Gastroesophageal sphincter (tissue), 4 donors: ENCODE measurements around the gene ATP6V1G2. TPM values are rescaled to one million over a fixed set of nuclear protein-coding genes. Genes with fewer than 3 reads are reported as not detected.

ENCODE experiments used
- ATAC-seq: fragments of 150-250 bp; one replicate; pipeline ENCODE4 v1.9.1; 2016; ENCODE audit warnings: mild to moderate bottlenecking, moderate library complexity
- H3K27ac ChIP-seq, 4 donors: fragments of 200-600 bp; sonication (generic) in 3 of 4; 1 replicate in 3 of 4; 2 replicates in 1 of 4; pipeline ENCODE4 v1.5.1; 2016 to 2019
- H3K27me3 ChIP-seq: fragments of 200-600 bp; sonication (generic); one replicate; pipeline ENCODE4 v1.5.1; 2019
- H3K36me3 ChIP-seq, 2 donors: fragments of 200-600 bp; sonication (generic); one replicate each; pipeline ENCODE4 v1.5.1; 2019; ENCODE audit warnings: control low read depth in 1 of 2
- H3K4me1 ChIP-seq, 3 donors: fragments of 200-600 bp; sonication (generic); 1 replicate in 2 of 3; 2 replicates in 1 of 3; pipeline ENCODE4 v1.5.1; 2016 to 2019; ENCODE audit warnings: control low read depth in 2 of 3
- H3K4me3 ChIP-seq, 2 donors: fragments of 200-600 bp; sonication (generic); one replicate each; pipeline ENCODE4 v1.5.1; 2019; ENCODE audit warnings: mild to moderate bottlenecking in 1 of 2, moderate library complexity in 1 of 2
- H3K9me3 ChIP-seq, 3 donors: fragments of 200-600 bp; sonication (generic); one replicate each; pipeline ENCODE4 v1.5.1; 2017 to 2019; ENCODE audit warnings: control low read depth in 2 of 3
- EP300 ChIP-seq: sonication (generic); formaldehyde crosslinking; IDR thresholded peaks from one replicate; pipeline ENCODE4 v1.6.1; 2017; ENCODE audit warnings: antibody characterized with exemption, mild to moderate bottlenecking
- POLR2A ChIP-seq, 2 donors: fragments of 450-650 bp; IDR thresholded peaks; one replicate each; pipeline ENCODE4 v1.6.1; 2017; ENCODE audit warnings: antibody characterized with exemption in 2 of 2, mild to moderate bottlenecking in 2 of 2, moderate library complexity in 1 of 2
- POLR2AphosphoS5 ChIP-seq: sonication (generic); formaldehyde crosslinking; IDR thresholded peaks from one replicate; pipeline ENCODE4 v1.6.1; 2017; ENCODE audit warnings: antibody characterized with exemption
- WGBS, 2 donors: methylation state at CpG; one replicate each; pipeline ENCODE4 v1.1.5; 2018; ENCODE audit warnings: low coverage in 1 of 2; 5-methylcytosine and 5-hydroxymethylcytosine counted together
- total RNA-seq, 4 donors: library from RNA; depleted of rRNA; stranded (reverse); fragments of >200 nt; gene quantifications; one replicate each; pipeline ENCODE4 v1.1.0, GENCODE V29; 2016
- TF ChIP-seq, protein P1 (sequence below), 4 experiments: fragments of 200-600 bp in 2 of 4; fragments of 450-650 bp in 2 of 4; sonication (generic) in 1 of 4; IDR thresholded peaks; one replicate each; pipeline ENCODE4 v1.5.1; 2017 to 2019; ENCODE audit warnings: antibody characterized with exemption in 4 of 4, mild to moderate bottlenecking in 2 of 4, moderate library complexity in 2 of 4

The ATP6V1G2 gene
- total RNA-seq, 4 donors from 2014 or later, result 1.3 to 5.7 (median 2.9) TPM

GRCh38 chr6:31528307-31528777 is 18.1 kb downstream of the ATP6V1G2 start:
- no peaks in the 10 kb centered on the region for H3K9me3 ChIP-seq
- no peak overlapping the region for H3K4me3 ChIP-seq
- no peak for TF ChIP-seq EP300
- TF ChIP-seq, protein P1, sequence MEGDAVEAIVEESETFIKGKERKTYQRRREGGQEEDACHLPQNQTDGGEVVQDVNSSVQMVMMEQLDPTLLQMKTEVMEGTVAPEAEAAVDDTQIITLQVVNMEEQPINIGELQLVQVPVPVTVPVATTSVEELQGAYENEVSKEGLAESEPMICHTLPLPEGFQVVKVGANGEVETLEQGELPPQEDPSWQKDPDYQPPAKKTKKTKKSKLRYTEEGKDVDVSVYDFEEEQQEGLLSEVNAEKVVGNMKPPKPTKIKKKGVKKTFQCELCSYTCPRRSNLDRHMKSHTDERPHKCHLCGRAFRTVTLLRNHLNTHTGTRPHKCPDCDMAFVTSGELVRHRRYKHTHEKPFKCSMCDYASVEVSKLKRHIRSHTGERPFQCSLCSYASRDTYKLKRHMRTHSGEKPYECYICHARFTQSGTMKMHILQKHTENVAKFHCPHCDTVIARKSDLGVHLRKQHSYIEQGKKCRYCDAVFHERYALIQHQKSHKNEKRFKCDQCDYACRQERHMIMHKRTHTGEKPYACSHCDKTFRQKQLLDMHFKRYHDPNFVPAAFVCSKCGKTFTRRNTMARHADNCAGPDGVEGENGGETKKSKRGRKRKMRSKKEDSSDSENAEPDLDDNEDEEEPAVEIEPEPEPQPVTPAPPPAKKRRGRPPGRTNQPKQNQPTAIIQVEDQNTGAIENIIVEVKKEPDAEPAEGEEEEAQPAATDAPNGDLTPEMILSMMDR (IDR thresholded peaks at IDR 0.05), result no peak
- no peak for TF ChIP-seq POLR2AphosphoS5
- no peak for TF ChIP-seq POLR2A (IDR thresholded peaks at IDR 0.05)
- no peaks in the 10 kb centered on the region for H3K4me1 ChIP-seq
- WGBS, 2 donors, result 58 to 72% methylated on average over 2 to 3 of the region's 4 CpGs
- ATAC-seq, result no peak
- H3K27me3 ChIP-seq, result no peaks in the 10 kb centered on the region
- no peak overlapping the region for H3K27ac ChIP-seq
- peaks cover 0 to 41% of the 10 kb centered on the region in 2 donors for H3K36me3 ChIP-seq

- Histone ChIP-seq H3K27ac (no peak overlapping the region), H3K27me3 (no peaks in the 10 kb centered on the region), H3K4me1 (no peaks in the 10 kb centered on the region), H3K36me3 (peaks cover 0 to 19% of the 10 kb centered on the region in 2 donors), H3K9me3 (no peaks in the 10 kb centered on the region), H3K4me3 (no peak overlapping the region)
- ATAC-seq, result no peak
- no peak for TF ChIP-seq POLR2AphosphoS5
- no peak for TF ChIP-seq EP300
- TF ChIP-seq POLR2A (IDR thresholded peaks at IDR 0.05), result no peak
- TF ChIP-seq, protein P1 (IDR thresholded peaks at IDR 0.05), result no peak
- WGBS, 2 donors, result 78 to 83% methylated on average over 1 to 3 of the region's 4 CpGs
Measured at GRCh38 chr6:31525932-31526591, 20.3 kb downstream of the ATP6V1G2 start.

DNA sequence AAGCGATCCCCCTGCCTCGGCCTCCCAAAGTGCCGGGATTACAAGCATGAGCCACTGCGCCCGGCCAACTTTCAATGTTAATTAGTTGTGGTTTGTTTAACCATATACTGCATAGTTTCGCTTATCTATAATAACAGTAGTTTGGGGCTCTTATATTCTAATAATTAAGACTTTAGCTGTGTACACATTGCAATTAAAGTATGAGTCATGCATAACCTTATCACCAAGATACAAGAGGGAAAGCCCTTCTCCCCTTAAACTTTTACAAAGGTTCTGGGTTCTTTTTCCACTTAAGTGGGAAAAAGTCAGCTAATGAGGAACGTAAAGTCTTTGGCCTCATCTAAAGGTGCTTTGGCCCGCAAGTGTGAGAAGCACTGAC is 20.9 kb downstream of the ATP6V1G2 start:
- WGBS, 2 donors, result 60 to 90% methylated on average over 2 to 7 of the region's 8 CpGs
- H3K4me1 ChIP-seq, result no peaks in the 10 kb centered on the region
- no peak for ATAC-seq
- peaks cover 0 to 13% of the 10 kb centered on the region in 2 donors for H3K36me3 ChIP-seq
- H3K9me3 ChIP-seq, result no peaks in the 10 kb centered on the region
- no peak for TF ChIP-seq POLR2AphosphoS5
- TF ChIP-seq, protein P1 (IDR thresholded peaks at IDR 0.05), result no peak
- no peak overlapping the region for H3K27ac ChIP-seq
- H3K4me3 ChIP-seq, result no peak overlapping the region
- H3K27me3 ChIP-seq, result no peaks in the 10 kb centered on the region

DNA sequence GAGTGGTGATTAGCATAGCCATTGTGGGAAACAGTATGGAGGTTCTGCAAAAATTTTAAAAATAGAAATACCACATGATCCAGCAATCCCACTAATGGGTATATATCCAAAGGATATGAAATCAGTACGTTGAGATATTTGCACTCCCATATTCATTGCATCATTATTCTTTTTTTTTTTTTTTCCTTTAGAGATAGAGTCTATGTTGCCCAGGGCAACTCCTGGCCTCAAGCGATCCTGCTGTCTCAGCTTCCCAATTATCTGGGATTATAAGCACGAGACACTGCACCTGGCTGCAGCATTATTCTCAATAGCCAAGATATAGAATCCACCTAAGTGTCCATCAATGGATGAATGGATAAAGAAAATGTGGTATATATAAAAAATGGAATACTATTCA is 24.6 kb downstream of the ATP6V1G2 start:
- TF ChIP-seq POLR2AphosphoS5, result no peak
- TF ChIP-seq POLR2A (IDR thresholded peaks at IDR 0.05), result no peak
- TF ChIP-seq, protein P1 (IDR thresholded peaks at IDR 0.05), result no peak
- TF ChIP-seq EP300, result no peak
- ATAC-seq, result no peak
- 68 to 86% methylated on average over 2 to 3 of the region's 3 CpGs for WGBS, 2 donors
- Histone ChIP-seq H3K4me3 (no peak overlapping the region), H3K36me3 (no peaks in the 10 kb centered on the region), H3K27me3 (no peaks in the 10 kb centered on the region), H3K27ac (no peak overlapping the region), H3K4me1 (no peaks in the 10 kb centered on the region), H3K9me3 (no peaks in the 10 kb centered on the region)

DNA sequence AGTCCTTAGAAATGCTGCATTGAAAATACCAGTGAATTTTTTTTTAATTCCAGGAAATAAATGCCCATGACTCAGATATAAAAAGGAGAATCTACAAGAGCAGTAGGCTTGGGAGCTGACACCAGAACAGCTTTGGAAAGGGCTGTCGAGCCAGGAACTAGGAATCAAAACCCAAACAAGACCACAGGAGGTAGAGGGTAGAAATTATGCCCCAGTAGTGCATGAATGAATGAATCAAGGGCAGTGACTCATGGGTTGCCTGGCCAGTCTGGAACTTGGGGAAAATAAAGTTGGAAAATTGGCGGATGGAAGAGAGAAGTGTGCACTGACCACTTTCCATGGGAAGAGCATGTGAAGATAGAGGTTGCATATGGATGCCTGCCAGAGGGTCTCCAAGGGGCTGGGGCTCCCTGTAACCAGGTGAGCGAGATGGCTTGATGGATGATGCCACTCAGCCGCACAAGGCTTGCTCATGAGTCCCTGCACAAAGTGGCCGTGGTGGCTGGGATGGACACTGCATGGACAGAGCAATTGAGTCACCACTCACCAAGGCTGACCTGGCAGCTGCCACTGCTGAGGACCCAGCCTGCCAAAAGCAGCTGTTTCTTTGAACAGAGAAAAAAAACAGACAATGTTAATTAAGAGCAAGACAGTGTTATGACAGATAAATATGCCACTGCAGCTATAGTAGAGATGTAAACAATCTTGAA is 32.8 kb downstream of the ATP6V1G2 start:
- H3K4me1 ChIP-seq, result no peaks in the 10 kb centered on the region
- H3K27ac ChIP-seq, result no peak overlapping the region
- TF ChIP-seq, protein P1 (IDR thresholded peaks at IDR 0.05), result no peak
- no peak for TF ChIP-seq POLR2AphosphoS5
- no peak for TF ChIP-seq EP300
- TF ChIP-seq POLR2A (IDR thresholded peaks at IDR 0.05), result no peak
- H3K36me3 ChIP-seq, result no peaks in the 10 kb centered on the region
- peaks cover 23% of the 10 kb centered on the region for H3K27me3 ChIP-seq
- H3K9me3 ChIP-seq, result no peaks in the 10 kb centered on the region
- no peak overlapping the region for H3K4me3 ChIP-seq
- no peak for ATAC-seq
- 63 to 65% methylated on average over 3 to 4 of the region's 5 CpGs for WGBS, 2 donors
